ENCODE results near the gene WSB1. TPM values are rescaled to one million over a fixed set of nuclear protein-coding genes. Genes with fewer than 3 reads are reported as not detected.

Gene WSB1
- total and polyA plus RNA-seq, 2 of the 8 experiments (the other 6 are each of a cell fraction or from before 2014, with no cell fraction given), result 113 to 140 TPM

DNA sequence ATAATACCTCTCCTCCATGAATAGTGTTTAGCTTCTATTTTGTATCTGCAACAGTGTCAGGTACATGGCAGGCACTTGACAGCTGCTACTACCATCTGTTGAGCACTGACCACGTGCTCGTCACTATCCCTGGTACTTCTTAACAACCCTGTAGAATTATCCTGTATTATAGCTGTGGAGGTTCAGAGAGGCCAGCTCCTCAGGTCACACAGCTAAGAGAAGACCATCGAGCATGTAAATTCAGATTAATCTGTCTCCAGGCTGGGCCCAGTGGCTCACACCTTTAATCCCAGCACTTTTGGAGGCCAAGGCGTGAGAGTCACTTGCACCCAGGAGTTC, 26.3 kb downstream of the WSB1 start:
- no peak overlapping the region for H2BK120ac ChIP-seq (replicated peaks; ENCODE audit: low read depth, low read length)
- no peak overlapping the region for H3K23ac ChIP-seq (ENCODE audit: insufficient read length)
- no peak overlapping the region for H3K27ac ChIP-seq (ENCODE audit: low read depth, low read length)
- ChIA-PET POLR2A (ENCODE audit: partially characterized antibody) (interaction anchor here (0.8 to 3.4 kb wide), 5 partner anchors 8 to 77 kb away, joined by 3 to 33 read pairs (median 3); partner anchors contain the start of gene WSB1), CTCF (ENCODE audit: partially characterized antibody) (interaction anchor here (0.7 to 2.4 kb wide), 9 partner anchors 9 to 335 kb away, joined by 3 to 15 read pairs (median 4); no protein-coding TSS in a partner anchor)
- WGBS, 2 experiments (ENCODE audit: extremely low coverage in 1 of 2, insufficient coverage in 1 of 2, insufficient read length in 1 of 2, insufficient replicate concordance in 2 of 2, low coverage in 1 of 2, low lambda C conversion rate in 2 of 2, missing lambda C conversion rate in 1 of 2), result 93% methylated on average over 4 of the region's 4 CpGs; no CpG with 5 or more reads in 1 of the 2 experiments
- H4K5ac ChIP-seq (ENCODE audit: insufficient read length, low read depth, low read length), result no peak overlapping the region
- no peak overlapping the region for H2BK12ac ChIP-seq (ENCODE audit: low read depth, low read length)
- H3K4me1 ChIP-seq (replicated peaks in 1 of 4; ENCODE audit: control insufficient read depth in 3 of 4, insufficient read depth in 4 of 4, low read length in 3 of 4), result peaks cover 0 to 1% (median 0%) of the 10 kb centered on the region in 4 experiments; a peak in 1 of 7 replicates
- H3K14ac ChIP-seq (ENCODE audit: insufficient read length), result no peak overlapping the region
- no peaks in the 10 kb centered on the region for H3K27me3 ChIP-seq (replicated peaks in 1 of 4; ENCODE audit: control insufficient read depth in 3 of 4, extremely low read depth in 1 of 4, insufficient read depth in 3 of 4, low read length in 3 of 4)
- H2BK20ac ChIP-seq (ENCODE audit: low read length), result no peak overlapping the region
- no peak overlapping the region for H4K8ac ChIP-seq (ENCODE audit: extremely low read depth, insufficient read depth, low read length)
- H3K9me3 ChIP-seq (ENCODE audit: insufficient read depth in 2 of 2, low read depth in 1 of 2, low read length in 1 of 2), result no peaks in the 10 kb centered on the region
- no peaks in the 10 kb centered on the region for H3K79me2 ChIP-seq (ENCODE audit: control insufficient read depth in 1 of 2, insufficient read depth in 2 of 2, low read length in 2 of 2)
- H4K20me1 ChIP-seq (replicated peaks in 1 of 2; ENCODE audit: control insufficient read depth in 1 of 2, insufficient read depth in 2 of 2, low read length in 2 of 2), result no peaks in the 10 kb centered on the region
- no peak for TF ChIP-seq CTBP2 (IDR thresholded peaks at IDR 0.05; ENCODE audit: borderline replicate concordance, insufficient read depth, insufficient read length, low read length)
- TF ChIP-seq BACH1 (IDR thresholded peaks at IDR 0.05; ENCODE audit: low read length), result no peak
- TF ChIP-seq CBX5 (IDR thresholded peaks at IDR 0.05; ENCODE audit: low read depth, low read length), result no peak
- no peak for TF ChIP-seq PHF8 (conservative IDR thresholded peaks at IDR 0.05; ENCODE audit: low read depth, low read length)
- no peak for TF ChIP-seq HDAC2 (IDR thresholded peaks at IDR 0.05; ENCODE audit: borderline replicate concordance in 1 of 2, low read depth in 2 of 2, low read length in 2 of 2)
- H2BK15ac ChIP-seq (ENCODE audit: low read length), result no peak overlapping the region
- no peak for FAIRE-seq
- H3K56ac ChIP-seq (replicated peaks; ENCODE audit: insufficient read length, low read depth, low read length), result no peak overlapping the region
- no peaks in the 10 kb centered on the region for H3K23me2 ChIP-seq (ENCODE audit: low read depth, low read length)
- H3K79me1 ChIP-seq (ENCODE audit: low read depth, low read length), result no peaks in the 10 kb centered on the region
- H2AK5ac ChIP-seq (ENCODE audit: low read depth, low read length), result no peak overlapping the region
- no peak overlapping the region for H4K91ac ChIP-seq (replicated peaks; ENCODE audit: insufficient read length, low read length)
- H3K9ac ChIP-seq (replicated peaks in 1 of 4; ENCODE audit: extremely low read depth in 1 of 4, low read depth in 3 of 4, low read length in 3 of 4), result no peak overlapping the region
- DNase-seq (ENCODE audit: low read depth in 1 of 2, low spot score in 2 of 2), result no peak
- no peak overlapping the region for H3K4me2 ChIP-seq (ENCODE audit: insufficient read depth in 1 of 2, low read depth in 2 of 2, low read length in 2 of 2)
- no peak overlapping the region for H3K4me3 ChIP-seq (ENCODE audit: extremely low read depth in 1 of 4, insufficient read depth in 2 of 4, low read depth in 3 of 4, low read length in 4 of 4)
- H3K4ac ChIP-seq (replicated peaks; ENCODE audit: insufficient read length, low read depth, low read length), result no peak overlapping the region
- H2AFZ ChIP-seq (ENCODE audit: low read length), result no peak overlapping the region
- no peak overlapping the region for H3K18ac ChIP-seq (ENCODE audit: extremely low read depth, low read length)
- no peak overlapping the region for H2BK5ac ChIP-seq (ENCODE audit: low read depth, low read length)
- peaks cover 2 to 25% (median 11%) of the 10 kb centered on the region in 4 experiments; a peak in 7 of 8 replicates for H3K36me3 ChIP-seq (ENCODE audit: control insufficient read depth in 2 of 4, insufficient read depth in 4 of 4, low read length in 3 of 4)

All from H1 (cell line).